Kidney tubule cell (primary cell): ENCODE results near the gene CCDC178.
"Not testable (repeated sequence)": the region's sequence is repeated elsewhere in the genome, so short reads cannot be mapped to it uniquely, and the experiment has no call there.

Experiments used
- DNase-seq: peaks from one replicate; pipeline ENCODE4 v3.0.0-alpha.2; 2018; ENCODE audit warnings: low spot score

Gene CCDC178

GRCh38 chr18:32998285-32998684 lies 442.2 kb downstream of the CCDC178 start:
- no peak for DNase-seq

GRCh38 chr18:32983721-32984120 lies 456.8 kb downstream of the CCDC178 start:
- no peak for DNase-seq

GRCh38 chr18:32980896-32981295 lies 459.6 kb downstream of the CCDC178 start:
- DNase-seq: no peak

GRCh38 chr18:32975501-32975900 lies 465.0 kb downstream of the CCDC178 start:
- no peak for DNase-seq

GRCh38 chr18:32975163-32975436 lies 465.4 kb downstream of the CCDC178 start:
- DNase-seq: peak; percentile 65

GRCh38 chr18:32974421-32975162 lies 465.9 kb downstream of the CCDC178 start:
- peak; percentile 87 for DNase-seq

GRCh38 chr18:32968248-32968647 lies 472.3 kb downstream of the CCDC178 start:
- DNase-seq: no peak

GRCh38 chr18:32966141-32966540 lies 474.4 kb downstream of the CCDC178 start:
- DNase-seq: no peak

- no peak for DNase-seq
Measured at GRCh38 chr18:32961538-32961937, 479.0 kb downstream of the CCDC178 start.

GRCh38 chr18:32958746-32959145 lies 481.8 kb downstream of the CCDC178 start:
- no peak for DNase-seq

- DNase-seq: peak; percentile 10
Measured at GRCh38 chr18:32956591-32957315, 483.8 kb downstream of the CCDC178 start.

GRCh38 chr18:32952318-32952717 lies 488.2 kb downstream of the CCDC178 start:
- not testable (repeated sequence) for DNase-seq

- DNase-seq: no peak
Measured at GRCh38 chr18:32937597-32937996, 502.9 kb downstream of the CCDC178 start.

GRCh38 chr18:32937066-32937465 lies 503.5 kb downstream of the CCDC178 start:
- peak; percentile 53 for DNase-seq

GRCh38 chr18:32934201-32934600 lies 506.3 kb downstream of the CCDC178 start:
- no peak for DNase-seq

- peak; percentile 68 for DNase-seq
Measured at GRCh38 chr18:32930695-32931301, 509.7 kb downstream of the CCDC178 start.

- DNase-seq: no peak
Measured at GRCh38 chr18:32929213-32929612, 511.3 kb downstream of the CCDC178 start.

- DNase-seq: no peak
Measured at GRCh38 chr18:32922951-32923430, 517.5 kb downstream of the CCDC178 start.

- peak; percentile 91 for DNase-seq
Measured at GRCh38 chr18:32920796-32921787, 519.4 kb downstream of the CCDC178 start.

- DNase-seq: peak; percentile 73
Measured at GRCh38 chr18:32919799-32920198, 520.7 kb downstream of the CCDC178 start.

GRCh38 chr18:32918692-32919250 lies 521.8 kb downstream of the CCDC178 start:
- no peak for DNase-seq

GRCh38 chr18:32915516-32915915 lies 525.0 kb downstream of the CCDC178 start:
- DNase-seq: no peak
